MM.1S (cell line): Measurements from ENCODE around the gene ARMC9.

ENCODE experiments used
- DNase-seq: peaks from one replicate; pipeline ENCODE4 v3.0.0-alpha.2; 2015
- H2AFZ ChIP-seq: fragments of 300-600 bp; sonication (generic); 2 replicates; pipeline ENCODE4 v1.6.0; 2016; ENCODE audit warnings: antibody characterized with exemption, low read length
- H3F3A ChIP-seq: fragments of 300-600 bp; sonication (generic); 2 replicates; pipeline ENCODE4 v1.6.1; 2016; ENCODE audit warnings: mild to moderate bottlenecking, antibody characterized with exemption, low read length, moderate library complexity, mixed read lengths; ENCODE audit not compliant: insufficient read depth
- H3K27ac ChIP-seq: fragments of 300-600 bp; sonication (generic); 2 replicates; pipeline ENCODE4 v1.5.1; 2016; ENCODE audit warnings: mild to moderate bottlenecking, low read length
- H3K27me3 ChIP-seq: fragments of 300-600 bp; sonication (generic); replicated peaks from 2 replicates; pipeline ENCODE4 v1.6.0; 2016; ENCODE audit warnings: low read length; ENCODE audit not compliant: insufficient read depth
- H3K36me3 ChIP-seq: fragments of 300-600 bp; sonication (generic); replicated peaks from 2 replicates; pipeline ENCODE4 v1.6.1; 2016; ENCODE audit warnings: mild to moderate bottlenecking, low read length, mixed read lengths; ENCODE audit not compliant: insufficient read depth
- H3K4me1 ChIP-seq: fragments of 300-600 bp; sonication (generic); 2 replicates; pipeline ENCODE4 v1.6.1; 2016; ENCODE audit warnings: low read length, mixed read lengths
- H3K4me2 ChIP-seq: fragments of 300-600 bp; sonication (generic); 2 replicates; pipeline ENCODE4 v1.6.0; 2016; ENCODE audit warnings: low read depth, low read length
- H3K4me3 ChIP-seq: fragments of 300-600 bp; sonication (generic); 2 replicates; pipeline ENCODE4 v1.5.1; 2016; ENCODE audit warnings: low read length, mixed read lengths
- H3K79me2 ChIP-seq: fragments of 300-600 bp; sonication (generic); 2 replicates; pipeline ENCODE4 v1.6.1; 2016; ENCODE audit warnings: mixed run types, low read length, mixed read lengths
- H3K9ac ChIP-seq: fragments of 300-600 bp; sonication (generic); 2 replicates; pipeline ENCODE4 v1.6.1; 2016; ENCODE audit warnings: low read length, mixed read lengths
- H3K9me2 ChIP-seq: fragments of 300-600 bp; sonication (generic); replicated peaks from 2 replicates; pipeline ENCODE4 v1.6.1; 2016; ENCODE audit warnings: mild to moderate bottlenecking, low read length, mixed read lengths; ENCODE audit not compliant: insufficient read depth
- H3K9me3 ChIP-seq: fragments of 300-600 bp; sonication (generic); replicated peaks from 2 replicates; pipeline ENCODE4 v1.6.1; 2016; ENCODE audit warnings: mild to moderate bottlenecking, low read length, mixed read lengths; ENCODE audit not compliant: insufficient read depth
- H4K20me1 ChIP-seq: fragments of 300-600 bp; sonication (generic); 2 replicates; pipeline ENCODE4 v1.6.1; 2016; ENCODE audit warnings: mild to moderate bottlenecking, low read length, moderate library complexity, mixed read lengths; ENCODE audit not compliant: insufficient read depth
- EZH2 ChIP-seq: fragments of 300-600 bp; sonication (generic); optimal IDR thresholded peaks from 2 replicates; pipeline ENCODE3; 2017; ENCODE audit warnings: low read depth, mild to moderate bottlenecking, antibody characterized with exemption, low read length, mixed read lengths
- EZH2phosphoT487 ChIP-seq: fragments of 300-600 bp; sonication (generic); IDR thresholded peaks from 2 replicates; pipeline ENCODE4 v1.6.1; 2018; ENCODE audit warnings: antibody characterized with exemption, low read length
- TF ChIP-seq, protein P1 (sequence below): fragments of 300-600 bp; sonication (generic); IDR thresholded peaks from 2 replicates; pipeline ENCODE4 v1.5.1; 2016; ENCODE audit warnings: antibody characterized with exemption, low read length, mixed read lengths

Gene ARMC9

DNA sequence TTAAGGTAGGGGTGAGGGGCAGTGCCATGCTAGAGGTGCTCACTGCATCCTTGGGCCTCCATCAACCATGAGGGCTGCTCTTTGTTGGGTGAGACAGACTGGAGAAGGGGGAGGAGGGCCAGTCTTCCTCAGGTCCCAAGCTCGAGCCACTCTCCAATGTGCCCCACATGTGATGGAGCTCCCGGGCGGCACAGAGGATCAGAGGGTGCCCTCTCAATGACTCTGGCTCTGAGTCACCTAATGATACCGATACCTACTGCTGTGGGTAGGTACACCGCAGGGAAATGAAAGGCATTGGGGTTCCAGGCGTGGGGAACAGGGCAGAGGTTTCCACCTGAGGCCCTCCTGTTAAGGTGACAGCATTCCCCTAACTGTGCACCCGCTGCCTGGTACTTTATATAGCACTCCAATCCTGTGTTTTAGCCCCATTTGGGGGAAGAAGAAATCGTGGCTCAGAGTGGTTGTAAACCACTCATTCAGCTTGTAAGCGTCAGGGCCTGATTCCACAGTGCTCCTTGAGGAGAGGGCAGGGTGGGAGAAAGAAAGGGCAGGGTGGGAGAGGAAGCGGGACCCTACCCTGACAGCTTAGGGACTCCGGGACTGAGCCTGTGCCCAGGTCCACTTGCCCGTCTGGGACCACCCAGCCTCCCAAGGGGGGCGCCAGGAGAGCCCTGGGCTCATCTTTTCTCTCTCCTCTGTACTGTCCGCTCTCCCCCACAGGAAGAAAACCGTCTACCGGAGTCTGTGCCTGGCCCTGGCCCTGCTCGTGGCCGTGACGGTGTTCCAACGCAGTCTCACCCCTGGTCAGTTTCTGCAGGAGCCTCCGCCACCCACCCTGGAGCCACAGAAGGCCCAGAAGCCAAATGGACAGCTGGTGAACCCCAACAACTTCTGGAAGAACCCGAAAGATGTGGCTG is 198.8 kb downstream of the ARMC9 start:
- Histone ChIP-seq H3F3A (no peaks in the 10 kb centered on the region), H3K27me3 (peaks cover 7% of the 10 kb centered on the region; the same call in 1 of the 2 replicates), H3K9me3 (no peaks in the 10 kb centered on the region), H3K27ac (no peak overlapping the region), H2AFZ (no peak overlapping the region), H3K79me2 (no peaks in the 10 kb centered on the region), H3K9me2 (no peaks in the 10 kb centered on the region), H3K4me3 (no peak overlapping the region), H3K4me2 (no peak overlapping the region), H4K20me1 (no peaks in the 10 kb centered on the region), H3K36me3 (no peaks in the 10 kb centered on the region), H3K9ac (no peak overlapping the region), H3K4me1 (no peaks in the 10 kb centered on the region)
- DNase-seq: peak; percentile 36
- no peak for TF ChIP-seq EZH2
- no peak for TF ChIP-seq EZH2phosphoT487
- TF ChIP-seq, protein P1, sequence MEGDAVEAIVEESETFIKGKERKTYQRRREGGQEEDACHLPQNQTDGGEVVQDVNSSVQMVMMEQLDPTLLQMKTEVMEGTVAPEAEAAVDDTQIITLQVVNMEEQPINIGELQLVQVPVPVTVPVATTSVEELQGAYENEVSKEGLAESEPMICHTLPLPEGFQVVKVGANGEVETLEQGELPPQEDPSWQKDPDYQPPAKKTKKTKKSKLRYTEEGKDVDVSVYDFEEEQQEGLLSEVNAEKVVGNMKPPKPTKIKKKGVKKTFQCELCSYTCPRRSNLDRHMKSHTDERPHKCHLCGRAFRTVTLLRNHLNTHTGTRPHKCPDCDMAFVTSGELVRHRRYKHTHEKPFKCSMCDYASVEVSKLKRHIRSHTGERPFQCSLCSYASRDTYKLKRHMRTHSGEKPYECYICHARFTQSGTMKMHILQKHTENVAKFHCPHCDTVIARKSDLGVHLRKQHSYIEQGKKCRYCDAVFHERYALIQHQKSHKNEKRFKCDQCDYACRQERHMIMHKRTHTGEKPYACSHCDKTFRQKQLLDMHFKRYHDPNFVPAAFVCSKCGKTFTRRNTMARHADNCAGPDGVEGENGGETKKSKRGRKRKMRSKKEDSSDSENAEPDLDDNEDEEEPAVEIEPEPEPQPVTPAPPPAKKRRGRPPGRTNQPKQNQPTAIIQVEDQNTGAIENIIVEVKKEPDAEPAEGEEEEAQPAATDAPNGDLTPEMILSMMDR: no peak

DNA sequence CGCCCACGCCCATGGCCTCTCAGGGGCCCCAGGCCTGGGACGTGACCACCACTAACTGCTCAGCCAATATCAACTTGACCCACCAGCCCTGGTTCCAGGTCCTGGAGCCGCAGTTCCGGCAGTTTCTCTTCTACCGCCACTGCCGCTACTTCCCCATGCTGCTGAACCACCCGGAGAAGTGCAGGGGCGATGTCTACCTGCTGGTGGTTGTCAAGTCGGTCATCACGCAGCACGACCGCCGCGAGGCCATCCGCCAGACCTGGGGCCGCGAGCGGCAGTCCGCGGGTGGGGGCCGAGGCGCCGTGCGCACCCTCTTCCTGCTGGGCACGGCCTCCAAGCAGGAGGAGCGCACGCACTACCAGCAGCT is 199.5 kb downstream of the ARMC9 start:
- Histone ChIP-seq H3K27me3 (peaks cover 7% of the 10 kb centered on the region; the same call in 1 of the 2 replicates), H3K4me3 (no peak overlapping the region), H3K27ac (no peak overlapping the region), H3K9me2 (no peaks in the 10 kb centered on the region), H3K4me2 (no peak overlapping the region), H2AFZ (no peak overlapping the region), H3K9me3 (no peaks in the 10 kb centered on the region), H3K4me1 (no peaks in the 10 kb centered on the region), H3K36me3 (no peaks in the 10 kb centered on the region), H3K79me2 (no peaks in the 10 kb centered on the region), H4K20me1 (no peaks in the 10 kb centered on the region), H3F3A (no peaks in the 10 kb centered on the region), H3K9ac (no peak overlapping the region)
- no peak for DNase-seq
- TF ChIP-seq, protein P1: no peak
- no peak for TF ChIP-seq EZH2phosphoT487
- no peak for TF ChIP-seq EZH2

DNA sequence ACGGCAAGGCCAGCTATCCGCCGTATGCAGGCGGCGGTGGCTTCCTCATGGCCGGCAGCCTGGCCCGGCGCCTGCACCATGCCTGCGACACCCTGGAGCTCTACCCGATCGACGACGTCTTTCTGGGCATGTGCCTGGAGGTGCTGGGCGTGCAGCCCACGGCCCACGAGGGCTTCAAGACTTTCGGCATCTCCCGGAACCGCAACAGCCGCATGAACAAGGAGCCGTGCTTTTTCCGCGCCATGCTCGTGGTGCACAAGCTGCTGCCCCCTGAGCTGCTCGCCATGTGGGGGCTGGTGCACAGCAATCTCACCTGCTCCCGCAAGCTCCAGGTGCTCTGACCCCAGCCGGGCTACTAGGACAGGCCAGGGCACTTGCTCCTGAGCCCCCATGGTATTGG is 200.2 kb downstream of the ARMC9 start:
- H3F3A ChIP-seq: no peaks in the 10 kb centered on the region
- no peak overlapping the region for H3K27ac ChIP-seq
- no peak overlapping the region for H2AFZ ChIP-seq
- no peaks in the 10 kb centered on the region for H3K79me2 ChIP-seq
- H3K4me2 ChIP-seq: no peak overlapping the region
- H3K4me1 ChIP-seq: no peaks in the 10 kb centered on the region
- no peaks in the 10 kb centered on the region for H3K9me3 ChIP-seq
- H3K36me3 ChIP-seq: no peaks in the 10 kb centered on the region
- H3K9me2 ChIP-seq: no peaks in the 10 kb centered on the region
- no peaks in the 10 kb centered on the region for H4K20me1 ChIP-seq
- peaks cover 7% of the 10 kb centered on the region; the same call in 1 of the 2 replicates for H3K27me3 ChIP-seq
- no peak overlapping the region for H3K4me3 ChIP-seq
- H3K9ac ChIP-seq: no peak overlapping the region
- DNase-seq: no peak
- TF ChIP-seq EZH2phosphoT487 (no peak), EZH2 (no peak)
- TF ChIP-seq, protein P1: no peak
